Gastrocnemius medialis (tissue), 4 donors: ENCODE results near the gene OR10H4.
"Not testable (repeated sequence)": the region's sequence is repeated elsewhere in the genome, so short reads cannot be mapped to it uniquely, and the experiment has no call there.

Source experiments
- POLR2A ChIP-seq, 2 donors: fragments of 450-650 bp; IDR thresholded peaks; one replicate each; pipeline ENCODE4 v1.6.1; 2017; ENCODE audit warnings: antibody characterized with exemption in 2 of 2, mild to moderate bottlenecking in 2 of 2, moderate library complexity in 2 of 2
- TF ChIP-seq, protein P1 (sequence below), 5 experiments: fragments of 450-650 bp in 3 of 5; fragments of 200-600 bp in 2 of 5; sonication (generic) in 2 of 5; IDR thresholded peaks in 4 of 5; conservative IDR thresholded peaks in 1 of 5; 1 replicate in 4 of 5; 2 replicates in 1 of 5; pipeline ENCODE4 v1.5.1; 2016 to 2019; ENCODE audit warnings: antibody characterized with exemption in 5 of 5, mild to moderate bottlenecking in 3 of 5, moderate library complexity in 3 of 5

DNA sequence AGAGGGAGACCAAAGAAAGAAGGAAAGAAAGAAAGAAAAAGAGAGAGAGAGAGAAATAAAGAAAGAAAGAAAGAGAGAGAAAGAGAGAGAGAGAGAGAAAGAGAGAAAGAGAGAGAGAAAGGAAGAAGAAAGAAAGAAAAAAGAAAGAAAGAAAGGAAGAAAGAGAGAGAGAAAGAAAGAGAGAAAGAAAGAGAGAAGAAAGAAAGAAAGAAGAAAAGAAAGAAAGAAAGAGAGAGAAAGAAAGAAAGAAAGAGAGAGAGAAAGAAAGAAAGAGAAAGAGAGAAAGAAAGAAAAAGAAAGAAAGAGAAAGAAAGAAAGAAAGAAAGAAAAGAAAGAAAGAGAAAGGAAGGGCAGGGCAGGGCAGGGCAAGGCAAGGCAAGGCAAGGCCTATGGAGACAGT is 23.2 kb downstream of the OR10H4 start:
- TF ChIP-seq, protein P1, sequence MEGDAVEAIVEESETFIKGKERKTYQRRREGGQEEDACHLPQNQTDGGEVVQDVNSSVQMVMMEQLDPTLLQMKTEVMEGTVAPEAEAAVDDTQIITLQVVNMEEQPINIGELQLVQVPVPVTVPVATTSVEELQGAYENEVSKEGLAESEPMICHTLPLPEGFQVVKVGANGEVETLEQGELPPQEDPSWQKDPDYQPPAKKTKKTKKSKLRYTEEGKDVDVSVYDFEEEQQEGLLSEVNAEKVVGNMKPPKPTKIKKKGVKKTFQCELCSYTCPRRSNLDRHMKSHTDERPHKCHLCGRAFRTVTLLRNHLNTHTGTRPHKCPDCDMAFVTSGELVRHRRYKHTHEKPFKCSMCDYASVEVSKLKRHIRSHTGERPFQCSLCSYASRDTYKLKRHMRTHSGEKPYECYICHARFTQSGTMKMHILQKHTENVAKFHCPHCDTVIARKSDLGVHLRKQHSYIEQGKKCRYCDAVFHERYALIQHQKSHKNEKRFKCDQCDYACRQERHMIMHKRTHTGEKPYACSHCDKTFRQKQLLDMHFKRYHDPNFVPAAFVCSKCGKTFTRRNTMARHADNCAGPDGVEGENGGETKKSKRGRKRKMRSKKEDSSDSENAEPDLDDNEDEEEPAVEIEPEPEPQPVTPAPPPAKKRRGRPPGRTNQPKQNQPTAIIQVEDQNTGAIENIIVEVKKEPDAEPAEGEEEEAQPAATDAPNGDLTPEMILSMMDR (IDR thresholded peaks at IDR 0.05 in 4 of 5, conservative IDR thresholded peaks at IDR 0.05 in 1 of 5) = not testable (repeated sequence)
- not testable (repeated sequence) for TF ChIP-seq POLR2A (IDR thresholded peaks at IDR 0.05)
